ENCODE measurements around the gene ALDOC.

The ALDOC gene

DNA sequence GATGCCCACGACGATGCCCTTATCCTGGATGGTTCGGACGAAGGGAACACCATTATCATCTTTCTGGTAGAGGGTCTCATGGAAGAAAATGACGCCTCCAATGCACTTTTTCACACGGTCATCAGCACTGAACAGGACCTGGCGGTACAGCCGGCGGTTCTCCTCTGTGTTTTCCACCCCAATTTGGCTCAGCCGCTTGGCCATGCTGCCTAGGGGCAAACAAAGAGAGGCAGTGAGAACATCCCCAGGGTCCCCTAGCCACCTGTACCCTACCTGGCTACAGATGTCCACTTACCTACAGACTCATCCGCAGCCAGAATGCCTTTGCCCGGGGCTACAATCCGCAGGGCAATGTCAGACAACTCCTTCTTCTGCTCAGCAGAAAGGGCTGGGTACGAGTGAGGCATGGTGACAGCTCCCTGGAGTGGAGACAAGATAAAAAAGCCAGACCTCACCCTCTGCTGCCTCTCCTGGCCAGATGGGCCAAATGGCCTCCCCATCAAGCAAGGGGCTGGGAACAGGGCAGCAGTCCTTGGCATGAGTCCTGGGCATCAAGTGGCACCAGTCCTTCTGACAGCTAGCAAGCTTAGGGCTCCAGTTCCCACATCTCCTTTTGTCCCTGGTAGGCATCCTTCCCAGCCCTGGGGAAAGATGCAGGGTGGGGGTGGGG lies 1.4 kb downstream of the ALDOC start:
- H3K79me2 ChIP-seq (ENCODE audit: insufficient read depth, low read length) = 0 out of 2 replicates have a peak, but pooled peaks cover 5% of the 10 kb centered on the region
- H3K9me2 ChIP-seq (ENCODE audit: low read depth, low read length) = no peaks in the 10 kb centered on the region
- no peak overlapping the region for H3K27ac ChIP-seq (ENCODE audit: low read depth, low read length, poor library complexity, severe bottlenecking)
- H3K4me1 ChIP-seq (ENCODE audit: insufficient read depth, low read length, severe bottlenecking) = peaks cover 35% of the 10 kb centered on the region
- peaks cover 56% of the 10 kb centered on the region for H3K36me3 ChIP-seq (ENCODE audit: insufficient read depth, low read length)
- H3K4me3 ChIP-seq (ENCODE audit: low read depth, low read length, poor library complexity, severe bottlenecking) = no peak overlapping the region
- peak overlapping the region; percentile 58; the same call in 1 of the 2 replicates for H3K4me2 ChIP-seq (ENCODE audit: low read length)
- no peaks in the 10 kb centered on the region for H3K9me3 ChIP-seq (ENCODE audit: low read length)
- H2AFZ ChIP-seq (ENCODE audit: low read length) = no peak overlapping the region
- H3F3A ChIP-seq (ENCODE audit: insufficient read depth, low read length) = no peaks in the 10 kb centered on the region; the same call in 1 of the 2 replicates
- TF ChIP-seq EZH2 (IDR thresholded peaks at IDR 0.05; ENCODE audit: borderline replicate concordance, low read length) = no peak
- TF ChIP-seq, protein P1, sequence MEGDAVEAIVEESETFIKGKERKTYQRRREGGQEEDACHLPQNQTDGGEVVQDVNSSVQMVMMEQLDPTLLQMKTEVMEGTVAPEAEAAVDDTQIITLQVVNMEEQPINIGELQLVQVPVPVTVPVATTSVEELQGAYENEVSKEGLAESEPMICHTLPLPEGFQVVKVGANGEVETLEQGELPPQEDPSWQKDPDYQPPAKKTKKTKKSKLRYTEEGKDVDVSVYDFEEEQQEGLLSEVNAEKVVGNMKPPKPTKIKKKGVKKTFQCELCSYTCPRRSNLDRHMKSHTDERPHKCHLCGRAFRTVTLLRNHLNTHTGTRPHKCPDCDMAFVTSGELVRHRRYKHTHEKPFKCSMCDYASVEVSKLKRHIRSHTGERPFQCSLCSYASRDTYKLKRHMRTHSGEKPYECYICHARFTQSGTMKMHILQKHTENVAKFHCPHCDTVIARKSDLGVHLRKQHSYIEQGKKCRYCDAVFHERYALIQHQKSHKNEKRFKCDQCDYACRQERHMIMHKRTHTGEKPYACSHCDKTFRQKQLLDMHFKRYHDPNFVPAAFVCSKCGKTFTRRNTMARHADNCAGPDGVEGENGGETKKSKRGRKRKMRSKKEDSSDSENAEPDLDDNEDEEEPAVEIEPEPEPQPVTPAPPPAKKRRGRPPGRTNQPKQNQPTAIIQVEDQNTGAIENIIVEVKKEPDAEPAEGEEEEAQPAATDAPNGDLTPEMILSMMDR (IDR thresholded peaks at IDR 0.05; ENCODE audit: low read length) = peak; percentile 22; the same call in 1 of the 2 replicates
- H4K20me1 ChIP-seq (ENCODE audit: insufficient read depth, low read length) = no peaks in the 10 kb centered on the region
- no peaks in the 10 kb centered on the region for H3K27me3 ChIP-seq (ENCODE audit: insufficient read depth, low read length)
- no peak overlapping the region; the same call in 1 of the 2 replicates for H3K9ac ChIP-seq (ENCODE audit: low read length)

GRCh38 chr17:28574526-28574925 lies 2.2 kb downstream of the ALDOC start:
- no peaks in the 10 kb centered on the region for H3K9me3 ChIP-seq (ENCODE audit: low read length)
- no peak overlapping the region for H3K4me2 ChIP-seq (ENCODE audit: low read length)
- no peaks in the 10 kb centered on the region for H4K20me1 ChIP-seq (ENCODE audit: insufficient read depth, low read length)
- no peak overlapping the region for H3K9ac ChIP-seq (ENCODE audit: low read length)
- H3K27ac ChIP-seq (ENCODE audit: low read depth, low read length, poor library complexity, severe bottlenecking) = no peak overlapping the region
- TF ChIP-seq, protein P1 (IDR thresholded peaks at IDR 0.05; ENCODE audit: low read length) = peak; percentile 5; the same call in 1 of the 2 replicates
- TF ChIP-seq EZH2 (IDR thresholded peaks at IDR 0.05; ENCODE audit: borderline replicate concordance, low read length) = no peak
- H3K79me2 ChIP-seq (ENCODE audit: insufficient read depth, low read length) = peaks cover 5% of the 10 kb centered on the region; the same call in 1 of the 2 replicates
- H3K4me3 ChIP-seq (ENCODE audit: low read depth, low read length, poor library complexity, severe bottlenecking) = no peak overlapping the region
- no peaks in the 10 kb centered on the region for H3K27me3 ChIP-seq (ENCODE audit: insufficient read depth, low read length)
- peaks cover 42% of the 10 kb centered on the region for H3K4me1 ChIP-seq (ENCODE audit: insufficient read depth, low read length, severe bottlenecking)
- H3K9me2 ChIP-seq (ENCODE audit: low read depth, low read length) = no peaks in the 10 kb centered on the region
- H3F3A ChIP-seq (ENCODE audit: insufficient read depth, low read length) = no peaks in the 10 kb centered on the region; the same call in 1 of the 2 replicates
- H2AFZ ChIP-seq (ENCODE audit: low read length) = no peak overlapping the region
- peaks cover 49% of the 10 kb centered on the region for H3K36me3 ChIP-seq (ENCODE audit: insufficient read depth, low read length)

- TF ChIP-seq EZH2 (IDR thresholded peaks at IDR 0.05; ENCODE audit: borderline replicate concordance, low read length) = no peak
- TF ChIP-seq, protein P1 (IDR thresholded peaks at IDR 0.05; ENCODE audit: low read length) = no peak
- Histone ChIP-seq H3K4me1 (ENCODE audit: insufficient read depth, low read length, severe bottlenecking) (peaks cover 46% of the 10 kb centered on the region), H2AFZ (ENCODE audit: low read length) (no peak overlapping the region), H3K4me2 (ENCODE audit: low read length) (no peak overlapping the region), H3K36me3 (ENCODE audit: insufficient read depth, low read length) (peaks cover 44% of the 10 kb centered on the region), H4K20me1 (ENCODE audit: insufficient read depth, low read length) (no peaks in the 10 kb centered on the region), H3K9me2 (ENCODE audit: low read depth, low read length) (no peaks in the 10 kb centered on the region), H3K9ac (ENCODE audit: low read length) (no peak overlapping the region), H3K4me3 (ENCODE audit: low read depth, low read length, poor library complexity, severe bottlenecking) (no peak overlapping the region), H3K9me3 (ENCODE audit: low read length) (no peaks in the 10 kb centered on the region), H3K27me3 (ENCODE audit: insufficient read depth, low read length) (no peaks in the 10 kb centered on the region), H3K27ac (ENCODE audit: low read depth, low read length, poor library complexity, severe bottlenecking) (no peak overlapping the region), H3K79me2 (ENCODE audit: insufficient read depth, low read length) (peaks cover 5% of the 10 kb centered on the region; the same call in 1 of the 2 replicates), H3F3A (ENCODE audit: insufficient read depth, low read length) (no peaks in the 10 kb centered on the region)
Observed at GRCh38 chr17:28573966-28574480, 2.7 kb downstream of the ALDOC start.
